ENCODE data around the gene ADAM19. TPM values are rescaled to one million over a fixed set of nuclear protein-coding genes. Genes with fewer than 3 reads are reported as not detected.

The ADAM19 gene
- polyA plus RNA-seq, 3 donors = 0.60 to 4.9 (median 2.5) TPM

- H3K27ac ChIP-seq (ENCODE audit: low read depth, low read length) = no peak overlapping the region
- WGBS, 3 donors = 85 to 90% (median 88%) methylated on average over 5 of the region's 5 CpGs
Measured at GRCh38 chr5:157549954-157550549, 25.5 kb downstream of the ADAM19 start.

DNA sequence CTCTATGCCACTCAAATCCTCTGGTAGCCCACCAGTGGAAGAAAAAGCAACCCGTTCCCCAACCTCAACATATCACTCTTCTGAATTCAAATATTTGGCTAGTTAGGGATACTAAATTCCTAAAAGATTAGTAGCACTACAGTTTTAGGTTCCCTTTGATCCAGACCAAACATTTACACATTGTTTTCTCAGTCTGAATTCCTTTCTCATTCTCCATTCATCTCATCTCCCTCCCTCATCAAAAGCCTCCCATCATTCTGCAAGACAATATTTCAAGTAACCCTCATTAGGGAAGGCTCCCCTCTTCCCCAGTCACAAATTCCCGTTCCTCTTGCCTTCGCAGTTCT, 26.3 kb downstream of the ADAM19 start:
- 75 to 88% (median 86%) methylated on average over 3 of the region's 3 CpGs for WGBS, 3 donors
- H3K27ac ChIP-seq (ENCODE audit: low read depth, low read length) = no peak overlapping the region

- WGBS, 3 donors = 76 to 83% (median 82%) methylated on average over 4 of the region's 4 CpGs
- H3K27ac ChIP-seq (ENCODE audit: low read depth, low read length) = no peak overlapping the region
Measured at GRCh38 chr5:157548513-157549282, 26.9 kb downstream of the ADAM19 start.

DNA sequence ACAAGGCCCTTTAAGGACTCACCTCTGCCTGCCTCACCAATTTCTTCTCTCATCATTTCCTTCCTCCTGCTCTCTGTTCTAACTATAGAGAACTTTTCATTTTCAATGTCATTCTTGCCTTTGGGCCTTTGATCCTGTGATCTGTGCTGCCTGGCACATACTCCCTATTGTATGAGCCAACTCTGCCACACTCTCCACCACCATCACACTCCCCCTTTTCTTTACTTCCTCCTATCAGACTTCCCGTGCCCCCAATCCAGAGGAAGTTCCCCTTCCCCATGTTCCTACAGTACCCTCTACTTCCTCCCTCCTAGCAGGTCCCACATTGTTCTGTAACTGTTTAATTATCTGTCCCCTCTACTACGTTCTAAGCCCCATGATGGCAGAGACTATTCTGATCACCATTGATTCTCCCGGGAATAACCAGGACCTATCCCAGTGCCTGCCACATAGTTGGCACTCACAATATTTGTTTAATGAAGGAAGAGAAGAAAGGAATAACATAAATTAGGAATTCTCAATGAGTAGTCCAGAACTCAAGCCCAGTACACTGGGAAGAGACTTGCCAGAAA, 27.5 kb downstream of the ADAM19 start:
- WGBS, 3 donors = 60 to 78% (median 65%) methylated on average over 3 of the region's 3 CpGs
- no peak overlapping the region for H3K27ac ChIP-seq (ENCODE audit: low read depth, low read length)

- WGBS, 3 donors = 39 to 67% (median 55%) methylated on average over 6 of the region's 6 CpGs
- no peak overlapping the region for H3K27ac ChIP-seq (ENCODE audit: low read depth, low read length)
Measured at GRCh38 chr5:157546456-157547100, 29.0 kb downstream of the ADAM19 start.

DNA sequence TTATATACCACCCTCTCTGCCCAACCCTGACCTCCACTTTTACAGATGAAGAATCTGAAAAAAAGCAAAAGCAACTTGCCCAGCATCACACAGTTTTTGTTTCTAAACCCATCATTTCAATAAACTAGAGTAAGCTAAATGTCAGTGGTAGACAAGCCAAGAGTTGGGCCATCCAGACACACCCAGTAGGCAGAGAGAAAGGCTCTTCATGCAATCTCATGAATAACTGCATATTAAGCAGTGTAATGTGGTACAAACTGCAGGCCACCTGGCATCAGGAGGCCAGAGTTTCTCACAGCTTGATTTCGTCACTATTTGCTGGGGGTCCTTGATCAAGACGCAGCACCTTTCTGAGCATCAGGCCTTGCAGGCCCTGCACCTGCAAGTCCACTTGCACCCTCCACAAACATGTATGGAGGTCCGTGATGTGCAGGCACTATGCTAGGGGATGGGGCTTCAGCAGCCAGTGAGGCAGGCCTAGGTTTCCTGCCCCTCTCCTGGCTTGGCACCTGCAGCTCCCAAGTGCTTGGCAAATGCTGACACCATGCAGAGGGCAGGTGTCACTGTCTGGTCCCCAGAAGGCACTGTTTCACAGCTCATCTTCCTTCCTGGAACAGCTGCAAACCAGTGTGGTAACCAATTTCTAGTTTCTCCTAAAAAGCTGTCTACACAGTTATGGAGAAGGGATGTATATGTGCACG, 29.8 kb downstream of the ADAM19 start:
- 93 to 95% (median 95%) methylated on average over 4 of the region's 4 CpGs for WGBS, 3 donors
- no peak overlapping the region for H3K27ac ChIP-seq (ENCODE audit: low read depth, low read length)

DNA sequence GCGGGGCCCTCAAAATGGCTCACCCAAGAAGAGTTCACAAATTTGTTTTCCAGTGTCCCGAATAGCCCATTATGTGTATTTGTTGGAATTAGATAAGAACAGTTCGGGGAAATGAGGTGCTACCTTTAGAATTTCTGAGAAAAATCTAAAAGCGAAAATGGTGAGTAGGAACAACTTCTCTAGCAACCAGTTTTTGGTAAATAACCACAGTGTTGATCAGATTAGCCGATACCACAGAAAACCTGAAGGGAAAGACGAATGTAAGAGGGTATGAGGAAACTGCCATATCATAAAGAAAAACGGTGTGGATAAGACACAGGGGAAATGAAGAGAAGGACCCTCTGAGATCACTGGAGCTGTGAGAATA, 31.0 kb downstream of the ADAM19 start:
- WGBS, 3 donors = 75 to 86% (median 83%) methylated on average over 7 of the region's 7 CpGs
- no peak overlapping the region for H3K27ac ChIP-seq (ENCODE audit: low read depth, low read length)

- 42 to 73% (median 48%) methylated on average over 10 of the region's 10 CpGs for WGBS, 3 donors
- no peak overlapping the region for H3K27ac ChIP-seq (ENCODE audit: low read depth, low read length)
Measured at GRCh38 chr5:157543825-157544622, 31.6 kb downstream of the ADAM19 start.

DNA sequence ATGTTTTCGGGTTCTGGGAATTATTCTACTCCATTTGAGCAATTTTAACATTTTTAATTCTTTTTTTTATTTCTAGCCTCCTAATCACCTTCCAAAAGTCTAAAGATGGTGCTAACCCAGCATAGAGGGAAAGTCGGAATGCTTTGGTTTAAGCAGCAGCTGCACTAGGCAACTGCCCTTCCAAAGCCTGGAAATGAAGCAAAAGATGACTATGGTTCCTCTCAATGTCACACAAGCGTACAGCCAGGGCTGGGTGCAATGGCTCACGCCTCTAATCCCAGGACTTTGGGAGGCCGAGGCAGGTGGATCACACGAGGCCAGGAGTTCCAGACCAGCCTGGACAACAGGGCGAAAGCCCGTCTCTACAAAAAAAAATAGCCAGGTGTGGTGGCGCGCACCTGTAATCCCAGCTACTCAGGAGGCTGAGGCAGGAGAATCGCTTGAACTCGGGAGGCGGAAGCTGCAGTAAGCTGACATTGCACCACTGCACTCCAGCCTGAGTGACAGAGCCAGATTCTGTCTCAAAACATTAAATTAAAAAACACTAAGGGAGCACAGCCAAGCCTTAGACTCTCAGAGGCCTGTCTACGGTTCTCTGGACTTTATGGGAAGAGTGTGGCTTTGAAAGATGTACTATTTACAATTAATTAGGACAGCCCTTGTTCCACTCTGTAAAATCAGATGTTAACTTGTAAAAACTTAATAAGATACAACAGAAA, 33.1 kb downstream of the ADAM19 start:
- 88 to 90% (median 88%) methylated on average over 14 of the region's 14 CpGs for WGBS, 3 donors
- H3K27ac ChIP-seq (ENCODE audit: low read depth, low read length) = no peak overlapping the region

- WGBS, 3 donors = 47 to 70% (median 54%) methylated on average over 6 of the region's 6 CpGs
- no peak overlapping the region for H3K27ac ChIP-seq (ENCODE audit: low read depth, low read length)
Measured at GRCh38 chr5:157541447-157542118, 34.0 kb downstream of the ADAM19 start.

GRCh38 chr5:157540707-157541446, 34.7 kb downstream of the ADAM19 start:
- 35 to 67% (median 40%) methylated on average over 11 of the region's 11 CpGs for WGBS, 3 donors
- H3K27ac ChIP-seq (ENCODE audit: low read depth, low read length) = peak overlapping the region; percentile 51

GRCh38 chr5:157540124-157540523, 35.5 kb downstream of the ADAM19 start:
- peak overlapping the region; percentile 51 for H3K27ac ChIP-seq (ENCODE audit: low read depth, low read length)
- WGBS, 3 donors = 88 to 91% (median 90%) methylated on average over 2 of the region's 2 CpGs

DNA sequence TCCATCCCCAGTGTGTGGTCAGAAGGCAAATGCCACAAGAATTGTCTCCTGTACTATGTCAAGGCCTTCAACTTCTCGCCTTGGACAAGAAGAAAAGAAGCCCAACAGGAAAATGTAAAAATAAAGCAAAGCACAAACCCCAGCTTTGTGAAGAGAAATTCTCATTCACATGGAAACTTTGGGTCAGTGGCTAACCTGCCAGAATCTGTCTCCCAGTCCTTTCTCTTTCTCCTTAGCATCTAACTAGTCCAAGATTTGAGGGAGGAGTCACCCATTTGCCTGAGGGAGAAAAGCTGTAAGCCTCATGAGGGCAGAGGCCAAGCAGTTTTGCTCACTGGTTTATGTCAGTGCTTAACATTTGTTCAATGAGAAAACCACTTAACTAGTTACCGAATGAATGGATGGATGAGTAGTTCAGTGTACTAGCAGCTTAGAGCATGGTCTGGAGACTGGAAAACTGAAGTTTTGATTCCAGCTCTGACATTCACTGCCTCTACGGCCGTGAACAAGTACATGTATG, 36.0 kb downstream of the ADAM19 start:
- 84 to 92% (median 88%) methylated on average over 4 of the region's 4 CpGs for WGBS, 3 donors
- no peak overlapping the region for H3K27ac ChIP-seq (ENCODE audit: low read depth, low read length)

DNA sequence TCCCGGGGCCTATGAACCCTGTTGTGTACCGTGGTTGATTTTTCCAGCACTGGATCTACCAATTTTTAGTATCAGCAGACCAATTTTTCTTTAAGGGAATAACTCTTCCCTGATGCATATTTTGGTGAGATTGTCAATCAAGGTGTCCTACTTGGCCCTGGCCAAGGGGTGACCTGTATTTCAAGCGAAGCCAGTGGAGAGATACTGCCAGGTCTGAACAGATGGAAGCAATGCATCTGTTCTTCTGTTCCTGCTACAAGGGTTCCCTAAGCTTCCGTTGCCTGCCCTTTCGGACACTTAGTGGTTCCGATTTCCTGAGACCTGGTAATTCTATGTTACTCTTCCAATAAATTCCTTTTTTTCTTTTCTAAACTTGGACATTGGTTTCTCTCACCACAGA, 37.3 kb downstream of the ADAM19 start:
- H3K27ac ChIP-seq (ENCODE audit: low read depth, low read length) = no peak overlapping the region
- 81 to 92% (median 90%) methylated on average over 6 of the region's 6 CpGs for WGBS, 3 donors

- 51 to 64% (median 52%) methylated on average over 6 of the region's 6 CpGs for WGBS, 3 donors
Measured at GRCh38 chr5:157535042-157535865, 40.3 kb downstream of the ADAM19 start.

More at GRCh38 chr5:157535042-157535865, 40.3 kb downstream of the ADAM19 start:
- H3K27ac ChIP-seq (ENCODE audit: low read depth, low read length) = peak overlapping the region; percentile 34
